Stimulated activated CD8-positive, alpha-beta memory T cell treated with anti-CD3 and anti-CD28 coated beads, Interleukin-4, amount 100 ng/mL, for 48 hours (primary cell): Measurements from ENCODE around the gene ACSL5.

Experiments
- DNase-seq: peaks from one replicate; pipeline ENCODE4 v3.0.0-alpha.2; 2020

The ACSL5 gene

DNA sequence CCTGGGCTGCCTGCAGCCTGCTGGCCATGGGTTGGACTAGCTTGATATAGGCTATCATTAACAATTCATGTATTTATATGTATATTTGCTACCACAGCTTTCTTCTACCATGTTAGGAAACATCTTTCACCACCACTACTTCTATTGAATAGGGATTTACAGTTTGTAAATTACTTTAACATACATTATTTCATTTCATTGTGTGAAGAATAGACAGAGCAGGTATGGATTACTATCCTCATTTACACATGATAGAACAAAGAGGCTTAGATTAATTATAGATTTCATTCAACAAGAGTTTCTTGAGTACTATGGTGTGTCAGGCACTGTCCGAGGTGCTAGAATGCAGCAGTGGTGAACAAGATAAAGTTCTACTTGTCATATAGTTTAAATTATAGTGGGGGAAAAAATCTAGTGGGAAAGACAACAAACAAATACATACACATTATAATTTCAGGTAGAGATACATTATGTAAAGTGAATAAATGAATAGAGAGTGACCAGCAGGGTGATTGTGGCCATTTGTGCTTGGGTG is 93.7 kb downstream of the ACSL5 start:
- no peak for DNase-seq

DNA sequence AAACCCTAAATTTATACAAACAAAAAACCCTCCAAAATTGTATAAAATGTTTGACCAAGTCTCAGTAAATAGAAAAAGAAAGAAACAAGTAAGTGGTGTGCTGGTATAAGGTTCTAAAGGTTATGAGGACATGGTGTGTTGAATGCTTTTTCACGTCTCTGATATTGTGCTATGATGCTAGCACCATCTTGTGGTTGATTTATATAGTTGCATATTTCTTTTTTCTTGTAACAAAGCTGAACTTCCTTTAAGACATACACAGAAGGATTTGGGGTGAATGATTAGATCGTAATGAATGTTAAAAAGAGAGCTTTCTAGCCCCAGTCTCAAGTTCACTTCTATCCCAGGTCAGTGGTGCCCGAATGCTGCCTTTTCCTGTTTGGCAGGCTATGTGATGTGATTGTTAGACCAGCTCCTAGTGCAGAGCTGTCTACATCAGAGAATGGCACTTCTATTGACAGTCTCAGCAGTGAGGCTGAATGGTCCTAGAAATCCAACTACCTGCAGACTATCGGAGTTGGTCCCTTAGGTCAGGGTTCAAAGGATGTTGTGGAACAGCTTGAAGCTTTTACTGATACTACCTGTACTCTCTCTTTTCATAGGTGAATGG is 98.1 kb downstream of the ACSL5 start:
- DNase-seq = no peak

DNA sequence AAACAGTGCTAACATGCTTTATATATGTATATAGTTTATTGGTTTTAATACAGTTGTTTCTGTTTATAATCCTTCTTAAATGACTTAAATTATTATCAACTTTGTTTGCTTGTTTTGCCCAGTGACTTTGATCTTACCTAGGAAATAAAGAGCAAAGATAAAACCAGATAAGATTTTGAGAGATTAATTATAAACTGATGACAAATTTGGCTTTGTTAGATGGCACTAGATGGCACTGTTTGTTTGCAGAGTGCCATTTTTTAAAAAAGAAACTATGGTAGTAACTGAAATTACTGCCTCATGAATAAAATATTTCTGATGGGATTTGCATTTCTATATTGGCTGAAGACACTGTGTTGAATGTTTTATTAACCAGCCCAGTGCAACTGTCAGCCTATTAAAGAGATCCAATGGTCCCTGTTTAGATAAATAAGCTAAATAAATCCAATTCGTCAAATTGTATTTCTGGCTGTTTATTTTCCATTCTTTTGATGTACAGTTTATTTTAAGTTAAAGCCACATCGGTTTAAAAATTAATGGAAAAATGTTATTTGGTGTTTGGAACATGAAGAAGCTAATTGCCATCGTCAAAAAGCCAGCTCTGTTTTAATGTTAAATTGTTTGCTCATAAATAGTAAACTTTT is 101.8 kb downstream of the ACSL5 start:
- no peak for DNase-seq
